ENCODE results near the gene ADIPOR2. TPM values are rescaled to one million over a fixed set of nuclear protein-coding genes. Genes with fewer than 3 reads are reported as not detected.

Gene ADIPOR2
- total RNA-seq, 2 experiments from 2014 or later = 66.4 to 68.8 TPM

GRCh38 chr12:1791104-1791841 is 100.4 kb downstream of the ADIPOR2 start:
- POLR2A ChIA-PET = interaction anchor here (0.6 to 1.6 kb wide), 4 partner anchors 40 to 138 kb away, joined by 3 to 6 read pairs (median 4); no protein-coding TSS in a partner anchor
- CTCF ChIA-PET = interaction anchor here (0.7 to 10.2 kb wide), 18 partner anchors 11 to 190 kb away, joined by 3 to 195 read pairs (median 3); partner anchors contain the start of gene ADIPOR2

DNA sequence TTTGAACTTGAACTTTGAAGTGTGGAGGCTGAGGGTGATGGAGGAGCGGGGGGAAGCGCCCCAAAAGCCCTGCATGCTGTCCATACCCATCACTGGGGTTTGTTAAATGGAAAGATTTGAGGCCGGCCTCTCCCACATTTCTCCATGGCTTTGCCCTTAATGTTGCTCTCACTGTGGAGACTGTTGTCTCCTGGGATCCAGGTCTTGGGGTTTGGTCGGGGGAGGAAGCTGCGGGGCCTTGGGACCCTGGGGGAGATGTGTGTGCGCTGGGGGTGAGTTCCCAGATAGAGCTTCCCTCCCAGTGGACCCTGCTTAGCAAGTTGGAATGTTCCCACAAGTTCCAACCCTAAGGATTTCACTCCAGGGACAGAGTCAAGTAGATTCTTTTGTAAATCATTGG is 101.5 kb downstream of the ADIPOR2 start:
- POLR2A ChIA-PET = no interaction called here
- CTCF ChIA-PET = interaction anchor here (4.1 to 10.2 kb wide), 2 partner anchors 139 to 148 kb away, joined by 36 to 195 read pairs; no protein-coding TSS in a partner anchor

DNA sequence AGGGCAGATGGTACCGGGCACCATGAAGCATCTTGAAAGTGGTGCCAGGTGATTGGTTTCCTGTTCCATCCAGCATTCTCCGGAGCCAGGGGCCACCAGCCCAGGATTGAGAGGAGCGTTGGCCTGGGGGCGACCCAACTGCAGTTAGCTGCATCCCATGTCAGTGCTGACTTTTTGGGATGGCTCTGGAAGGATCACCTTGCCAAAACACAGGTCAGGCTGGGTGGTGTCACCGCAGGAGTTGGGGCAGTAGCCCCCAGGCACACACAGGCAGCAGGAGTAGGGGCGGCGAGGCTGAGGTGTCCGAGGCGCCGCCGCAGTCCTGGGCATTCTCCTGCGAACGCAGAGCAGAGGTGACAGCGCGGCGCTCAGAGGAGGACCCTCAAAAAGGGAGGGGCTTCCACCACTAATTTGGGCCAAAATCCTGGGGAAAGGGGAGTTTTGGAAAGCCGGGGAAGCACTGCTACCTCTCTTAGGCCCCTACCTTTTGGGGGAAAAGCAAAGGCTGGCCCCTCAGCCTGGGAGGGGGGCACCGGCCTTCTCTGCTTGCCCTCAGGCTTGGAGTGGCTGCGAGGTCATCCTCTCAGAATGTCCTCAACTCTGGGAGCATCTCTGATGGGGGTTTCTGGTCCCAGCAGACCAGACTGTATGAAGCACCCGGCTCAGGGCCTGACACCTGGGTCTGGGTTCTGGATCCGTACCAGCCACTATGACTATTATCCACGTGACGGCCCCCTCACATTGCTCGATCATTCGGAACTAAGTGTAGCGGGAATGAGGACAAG is 102.7 kb downstream of the ADIPOR2 start:
- POLR2A ChIA-PET = no interaction called here

DNA sequence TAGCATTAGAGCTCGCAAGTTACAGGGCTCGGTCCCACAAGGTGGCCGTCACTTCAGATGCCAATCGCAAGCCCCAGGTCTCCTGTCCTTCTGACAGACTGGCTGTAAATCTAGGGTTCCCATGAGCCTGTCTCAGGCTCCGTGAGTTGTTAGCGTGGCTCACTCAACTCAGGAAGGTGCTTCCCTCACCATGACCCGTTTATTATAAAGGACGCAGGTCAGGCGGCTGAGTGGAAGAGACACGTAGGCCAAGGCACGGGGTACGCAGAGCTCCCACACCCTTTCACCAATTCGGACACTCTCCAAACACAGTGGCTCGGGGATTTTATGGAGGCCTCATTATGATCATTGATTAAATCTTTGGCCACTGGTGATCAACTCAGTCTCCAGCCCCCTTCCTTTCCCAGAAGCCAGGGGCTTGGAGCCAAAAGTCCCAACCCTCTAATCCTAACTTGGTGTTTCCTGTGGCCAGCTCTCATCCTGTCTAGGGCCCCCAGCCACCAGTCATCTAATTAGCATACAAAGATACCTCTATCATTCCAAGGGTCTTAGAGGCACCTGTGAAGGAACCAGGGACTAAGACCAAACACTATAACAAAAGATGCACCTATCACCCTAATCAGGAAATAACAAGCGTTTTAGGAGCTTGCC is 103.7 kb downstream of the ADIPOR2 start:
- POLR2A ChIA-PET = interaction anchor here (1.0 kb wide), 1 partner anchor 133 kb away, joined by 3 read pairs; no protein-coding TSS in a partner anchor
- CTCF ChIA-PET = interaction anchor here (0.6 to 10.2 kb wide), 3 partner anchors 99 to 145 kb away, joined by 4 to 195 read pairs (median 44); no protein-coding TSS in a partner anchor

More for the DNA sequence above, 102.7 kb downstream of the ADIPOR2 start:
- CTCF ChIA-PET = interaction anchor here (3.3 to 10.2 kb wide), 3 partner anchors 140 to 146 kb away, joined by 36 to 195 read pairs (median 44); no protein-coding TSS in a partner anchor

DNA sequence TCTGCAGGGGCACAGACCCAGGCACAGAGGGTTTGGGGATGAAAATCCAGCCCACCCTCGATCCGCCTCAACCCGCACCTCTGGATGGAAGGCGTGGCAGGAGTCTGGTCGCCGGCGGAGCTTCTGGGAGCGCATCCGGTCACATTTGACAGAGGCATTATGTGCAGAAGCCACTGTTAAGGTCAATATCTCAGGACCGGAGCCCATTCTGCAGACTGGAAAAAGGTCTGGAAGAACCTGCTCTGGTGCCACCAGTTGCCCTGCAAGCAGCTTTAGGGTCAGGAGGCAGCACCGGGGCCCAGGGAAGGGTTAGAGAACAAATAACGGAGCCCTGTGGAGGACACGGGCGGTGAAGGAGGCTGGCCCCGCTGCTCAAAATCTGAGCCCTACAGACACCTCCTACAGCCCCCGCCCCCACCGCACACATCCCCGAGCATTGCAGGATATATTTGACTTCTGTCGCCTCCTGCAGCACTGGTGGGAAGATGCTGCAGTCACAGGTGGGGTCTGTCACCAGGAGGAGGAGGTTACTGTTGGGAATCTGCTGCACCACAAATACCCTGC is 104.4 kb downstream of the ADIPOR2 start:
- ChIA-PET CTCF (interaction anchor here (0.6 to 10.2 kb wide), 7 partner anchors 10 to 1230 kb away, joined by 3 to 195 read pairs (median 4); no protein-coding TSS in a partner anchor), POLR2A (interaction anchor here (0.9 to 1.0 kb wide), 2 partner anchors 133 to 145 kb away, joined by 3 to 4 read pairs; no protein-coding TSS in a partner anchor)

DNA sequence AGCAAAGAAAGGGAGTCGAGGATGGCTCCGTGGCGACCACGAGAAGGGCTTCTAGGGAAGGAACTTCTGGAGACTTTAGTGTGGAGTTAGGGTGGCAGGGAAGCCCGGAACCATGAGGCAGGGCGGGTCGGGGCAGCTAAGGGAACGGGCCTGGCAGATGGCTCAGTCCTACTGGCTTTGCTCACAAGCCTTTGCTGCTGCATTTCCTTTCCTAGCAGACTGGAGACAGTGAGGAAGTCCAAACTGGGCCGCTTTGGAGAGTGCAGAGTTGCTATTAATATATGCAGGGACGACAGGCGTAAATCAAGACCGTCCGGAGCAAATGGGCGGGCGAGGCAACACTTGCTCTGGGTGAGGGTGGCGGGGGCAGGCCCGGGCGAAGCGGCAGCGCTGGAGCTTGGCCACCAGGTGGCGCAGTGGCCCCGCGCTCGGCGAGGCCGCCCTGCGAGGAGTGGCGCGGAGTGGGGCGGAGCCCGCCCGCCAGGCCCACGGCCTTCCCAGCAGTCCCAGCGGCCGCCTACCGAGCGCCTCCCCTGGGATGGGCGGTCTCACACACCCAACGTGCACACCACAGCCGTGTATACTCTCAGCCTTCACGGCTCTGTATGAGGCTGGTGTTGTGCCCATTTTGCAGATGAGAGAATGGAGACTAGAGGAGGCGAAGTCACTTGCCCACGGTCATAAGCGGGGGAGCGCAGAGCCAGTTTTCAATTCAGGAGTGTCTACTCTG is 105.1 kb downstream of the ADIPOR2 start:
- CTCF ChIA-PET = interaction anchor here (1.0 to 10.2 kb wide), 7 partner anchors 11 to 1231 kb away, joined by 3 to 195 read pairs (median 3); no protein-coding TSS in a partner anchor
- POLR2A ChIA-PET = interaction anchor here (0.9 to 1.0 kb wide), 2 partner anchors 134 to 144 kb away, joined by 3 to 4 read pairs; no protein-coding TSS in a partner anchor

GRCh38 chr12:1796515-1797010 is 105.7 kb downstream of the ADIPOR2 start:
- POLR2A ChIA-PET = interaction anchor here (1.0 kb wide), 1 partner anchor 10 kb away, joined by 3 read pairs; no protein-coding TSS in a partner anchor

GRCh38 chr12:1797011-1797901 is 106.4 kb downstream of the ADIPOR2 start:
- ChIA-PET POLR2A (interaction anchor here (1.0 kb wide), 1 partner anchor 9 kb away, joined by 3 read pairs; no protein-coding TSS in a partner anchor), CTCF (interaction anchor here (1.1 to 4.6 kb wide), 3 partner anchors 142 to 237 kb away, joined by 3 to 44 read pairs (median 25); no protein-coding TSS in a partner anchor)

More at GRCh38 chr12:1796515-1797010, 105.7 kb downstream of the ADIPOR2 start:
- CTCF ChIA-PET = interaction anchor here (1.0 to 10.2 kb wide), 5 partner anchors 23 to 1231 kb away, joined by 3 to 195 read pairs (median 3); no protein-coding TSS in a partner anchor

DNA sequence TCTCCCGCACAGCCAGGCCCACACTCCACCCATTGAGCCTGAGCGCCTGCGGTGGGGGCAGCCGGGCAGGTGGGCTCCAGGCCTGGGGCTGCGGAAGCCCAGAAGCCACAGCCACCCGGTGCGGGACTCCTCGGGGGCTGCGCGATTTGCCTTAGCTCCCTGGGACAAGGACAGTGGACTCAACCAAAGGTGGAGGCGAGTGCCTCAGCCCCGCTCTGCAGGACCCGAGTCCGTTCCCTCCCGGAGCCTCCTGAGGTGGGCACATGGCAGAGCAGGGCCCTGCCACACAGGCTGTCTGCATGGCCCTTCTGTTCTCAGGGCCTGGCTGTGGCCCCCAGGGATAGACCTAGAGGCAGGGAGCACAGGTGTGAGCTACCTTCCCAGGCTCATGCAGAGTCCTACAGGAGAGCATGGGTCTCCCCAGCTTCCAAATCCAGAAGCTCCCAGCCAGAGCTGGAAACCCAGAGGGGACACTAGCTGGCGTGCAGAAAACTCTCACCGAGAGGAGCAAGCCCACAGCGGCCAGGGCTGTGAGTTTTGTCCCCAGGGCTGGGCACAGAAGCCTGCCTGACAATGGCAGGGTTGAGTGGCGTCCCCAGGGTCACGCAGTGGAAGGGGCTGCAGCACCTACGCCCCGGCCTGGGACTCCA is 107.2 kb downstream of the ADIPOR2 start:
- ChIA-PET POLR2A (interaction anchor here (1.1 kb wide), 1 partner anchor 142 kb away, joined by 3 read pairs; no protein-coding TSS in a partner anchor), CTCF (interaction anchor here (1.3 to 4.6 kb wide), 2 partner anchors 9 to 142 kb away, joined by 3 to 25 read pairs; no protein-coding TSS in a partner anchor)

- POLR2A ChIA-PET = interaction anchor here (1.1 kb wide), 1 partner anchor 142 kb away, joined by 3 read pairs; no protein-coding TSS in a partner anchor
Measured at GRCh38 chr12:1798641-1799020, 107.8 kb downstream of the ADIPOR2 start.

DNA sequence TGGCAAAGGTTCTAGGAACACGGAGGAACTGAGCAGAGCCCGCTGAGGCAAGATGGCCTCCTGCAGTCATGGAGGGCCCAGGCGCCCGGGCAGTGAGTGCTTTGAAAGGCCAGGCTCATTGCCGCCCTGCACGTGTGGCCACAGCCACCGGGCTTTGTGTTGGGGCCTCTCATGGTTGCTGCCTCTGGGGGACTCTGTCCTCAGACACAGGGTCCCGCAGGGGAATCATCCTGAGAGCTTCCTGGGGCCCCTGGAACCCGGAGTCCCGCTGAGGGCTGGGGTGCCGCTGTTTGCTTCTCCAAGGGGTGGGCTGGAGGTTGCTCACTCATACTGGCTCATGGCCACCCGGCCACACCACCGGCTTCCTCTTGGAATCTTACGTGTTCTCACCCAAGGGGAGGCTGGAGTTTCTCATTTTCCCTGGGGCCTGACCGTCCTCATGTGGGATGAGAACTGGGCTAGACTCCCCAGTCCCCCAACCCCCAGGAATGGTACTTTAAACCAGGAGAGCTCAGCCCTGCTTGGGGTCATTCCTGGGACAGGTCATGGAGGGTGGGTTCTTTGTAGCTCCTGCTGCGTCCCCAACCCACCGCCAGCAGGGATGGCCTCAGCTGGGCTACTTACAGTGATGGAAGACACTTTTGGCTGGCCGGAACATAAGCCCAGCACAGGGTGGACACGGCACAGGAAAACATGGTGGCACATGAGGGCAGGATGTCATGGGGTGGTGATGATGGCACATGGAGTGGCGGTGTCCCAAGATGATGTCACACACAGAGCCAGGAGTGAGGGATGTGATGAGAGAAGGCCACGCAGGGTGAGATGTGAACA is 108.4 kb downstream of the ADIPOR2 start:
- CTCF ChIA-PET = interaction anchor here (0.6 to 4.6 kb wide), 3 partner anchors 10 to 223 kb away, joined by 3 to 25 read pairs (median 3); no protein-coding TSS in a partner anchor
- POLR2A ChIA-PET = interaction anchor here (1.1 kb wide), 1 partner anchor 141 kb away, joined by 3 read pairs; no protein-coding TSS in a partner anchor

More at GRCh38 chr12:1798641-1799020, 107.8 kb downstream of the ADIPOR2 start:
- CTCF ChIA-PET = interaction anchor here (1.3 to 4.6 kb wide), 2 partner anchors 9 to 141 kb away, joined by 3 to 25 read pairs; no protein-coding TSS in a partner anchor

GRCh38 chr12:1799882-1800400 is 109.1 kb downstream of the ADIPOR2 start:
- POLR2A ChIA-PET = no interaction called here
- CTCF ChIA-PET = interaction anchor here (4.6 kb wide), 1 partner anchor 140 kb away, joined by 25 read pairs; no protein-coding TSS in a partner anchor

DNA sequence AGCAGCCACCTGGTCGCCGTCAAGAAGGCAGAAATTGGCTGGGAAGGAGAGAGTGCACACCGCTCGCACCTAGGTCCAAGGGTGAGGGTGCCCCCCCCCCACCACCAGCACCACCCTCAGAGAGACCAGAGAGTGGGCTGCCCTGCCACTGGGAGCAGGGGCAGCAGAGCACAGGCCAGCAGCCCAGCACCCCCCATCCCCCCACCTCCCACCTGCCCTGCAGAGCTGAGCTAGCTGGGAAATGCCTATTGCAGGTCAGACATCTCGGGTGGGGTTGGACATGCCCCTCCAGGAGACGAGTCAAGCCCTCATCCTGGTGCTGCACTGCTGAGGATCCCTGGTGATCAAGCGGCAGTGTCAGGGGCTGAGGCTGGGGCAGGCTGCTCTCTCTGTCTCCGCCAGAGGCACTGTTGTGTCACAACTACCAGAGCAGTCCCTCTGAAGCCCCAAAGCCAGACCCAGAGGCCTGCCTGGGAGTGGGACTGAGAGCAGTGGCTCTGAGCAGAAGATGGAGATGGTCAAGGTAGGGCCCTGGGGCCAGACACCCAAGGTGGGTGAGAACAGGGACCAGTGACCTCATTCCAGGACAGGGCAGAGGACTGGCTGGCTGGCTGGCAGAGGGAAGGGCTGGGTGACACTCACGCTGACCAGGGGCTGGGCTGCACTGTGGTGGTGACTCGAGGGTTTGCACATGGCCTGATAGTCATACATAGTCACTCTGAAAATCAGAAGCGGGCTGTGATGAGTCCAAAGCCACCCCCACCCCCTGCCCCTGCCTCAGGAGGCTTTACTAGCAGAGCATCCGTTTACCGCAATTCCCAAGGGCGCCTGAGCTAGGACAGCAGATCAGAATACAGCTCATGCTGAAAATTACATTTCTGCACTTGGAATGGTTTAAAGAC is 109.8 kb downstream of the ADIPOR2 start:
- ChIA-PET POLR2A (no interaction called here), CTCF (interaction anchor here (4.6 kb wide), 1 partner anchor 139 kb away, joined by 25 read pairs; no protein-coding TSS in a partner anchor)
